Left cardiac atrium (tissue), 4 donors: ENCODE measurements around the gene NFATC1. TPM values are rescaled to one million over a fixed set of nuclear protein-coding genes. Genes with fewer than 3 reads are reported as not detected.
A peak's percentile ranks its signal among the peaks of the same experiment; 100 is the strongest.

Experiments
- ATAC-seq, 2 donors: fragments of 200-7000 bp; cut with Tn5 transposase; one replicate each; pipeline ENCODE4 v1.9.1; 2020; ENCODE audit warnings: mild to moderate bottlenecking in 2 of 2, moderate library complexity in 2 of 2
- DNase-seq: peaks from one replicate; pipeline ENCODE4 v3.0.0-alpha.2; 2020
- intact Hi-C, 2 donors: fragments of 100-400 bp; cut with DNase I; formaldehyde crosslinking; loops; one replicate each; pipeline versions ENCODE4 v1.14.1 to v1.15.1; 2022 to 2023
- total RNA-seq, 2 donors: library from RNA; stranded (reverse); fragmentation: NEBNext Ultra II Directional; extraction: Animal tissue kit (Norgen Biotek cat#: 25700); gene quantifications; one replicate each; pipeline ENCODE4 v1.2.1, GENCODE V29; 2021
- donor health status: DM: no; HTN: yes; CAD: no.
- donor health status: DM: no; HTN: yes; CAD: no; lungs with severe emphysema.
- donor health status: DM: yes; HTN: yes; CAD: no.
- donor health status: Dilated cardiomyopathy.

Gene NFATC1
- total RNA-seq, 2 donors from 2014 or later: 17.1 to 18.9 TPM

- intact Hi-C loops: no loop called here
- no peak for DNase-seq
- ATAC-seq: no peak
Measured at GRCh38 chr18:79447703-79448367, 52.1 kb downstream of the NFATC1 start.

DNA sequence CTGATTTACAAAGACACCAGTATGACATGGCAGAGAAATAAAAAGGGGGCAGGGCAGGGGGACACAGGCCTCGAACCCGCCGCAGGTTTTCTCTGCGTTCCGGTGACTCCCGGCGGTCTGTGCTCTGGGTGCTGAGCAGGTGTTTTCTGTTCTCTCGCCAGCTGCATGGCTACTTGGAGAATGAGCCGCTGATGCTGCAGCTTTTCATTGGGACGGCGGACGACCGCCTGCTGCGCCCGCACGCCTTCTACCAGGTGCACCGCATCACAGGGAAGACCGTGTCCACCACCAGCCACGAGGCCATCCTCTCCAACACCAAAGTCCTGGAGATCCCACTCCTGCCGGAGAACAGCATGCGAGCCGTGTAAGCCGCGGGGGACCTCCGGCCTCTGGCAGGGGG lies 52.9 kb downstream of the NFATC1 start:
- intact Hi-C loops: no loop called here
- DNase-seq (no peak), ATAC-seq (no peak)

DNA sequence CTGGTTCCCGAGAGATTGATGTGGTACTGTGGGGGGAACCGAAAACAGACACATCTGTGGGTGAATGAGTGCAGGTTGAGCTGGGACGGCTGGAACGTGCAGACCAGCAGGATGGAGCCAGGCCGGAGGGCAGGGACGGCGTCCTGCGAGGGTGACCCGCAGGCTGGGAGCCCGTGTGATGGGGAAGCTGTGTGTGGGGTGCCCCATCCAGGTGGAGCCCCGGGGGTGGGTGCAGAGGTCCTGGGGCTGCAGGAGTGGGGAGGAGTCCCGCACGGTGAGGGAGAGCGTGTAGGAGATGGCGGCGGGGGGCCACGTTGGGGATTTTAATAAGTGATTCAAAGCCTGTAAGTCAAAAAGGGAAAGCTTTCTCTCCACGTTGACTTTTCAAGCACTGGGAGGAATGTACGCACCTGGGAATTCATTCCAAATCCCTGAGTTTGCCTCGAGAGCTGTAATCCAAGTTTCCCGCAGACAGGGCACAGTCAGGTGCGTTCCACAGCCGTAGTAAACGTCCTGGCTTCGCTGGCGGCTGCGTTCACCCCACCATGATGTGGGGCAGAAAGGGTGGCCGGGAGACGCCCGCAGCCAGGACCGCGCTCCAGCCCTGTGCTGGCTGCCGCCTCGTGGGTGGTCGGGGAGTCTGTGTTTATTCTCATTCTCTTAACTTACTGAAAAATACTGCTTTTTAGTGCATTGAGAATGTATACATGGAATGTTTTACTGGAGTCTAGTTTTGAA lies 54.0 kb downstream of the NFATC1 start:
- ATAC-seq: no peak
- no peak for DNase-seq
- intact Hi-C loops: loop anchor here in 1 of 2 donors (5.0 kb wide), 1 partner anchor 47 kb away; no protein-coding TSS in a partner anchor

DNA sequence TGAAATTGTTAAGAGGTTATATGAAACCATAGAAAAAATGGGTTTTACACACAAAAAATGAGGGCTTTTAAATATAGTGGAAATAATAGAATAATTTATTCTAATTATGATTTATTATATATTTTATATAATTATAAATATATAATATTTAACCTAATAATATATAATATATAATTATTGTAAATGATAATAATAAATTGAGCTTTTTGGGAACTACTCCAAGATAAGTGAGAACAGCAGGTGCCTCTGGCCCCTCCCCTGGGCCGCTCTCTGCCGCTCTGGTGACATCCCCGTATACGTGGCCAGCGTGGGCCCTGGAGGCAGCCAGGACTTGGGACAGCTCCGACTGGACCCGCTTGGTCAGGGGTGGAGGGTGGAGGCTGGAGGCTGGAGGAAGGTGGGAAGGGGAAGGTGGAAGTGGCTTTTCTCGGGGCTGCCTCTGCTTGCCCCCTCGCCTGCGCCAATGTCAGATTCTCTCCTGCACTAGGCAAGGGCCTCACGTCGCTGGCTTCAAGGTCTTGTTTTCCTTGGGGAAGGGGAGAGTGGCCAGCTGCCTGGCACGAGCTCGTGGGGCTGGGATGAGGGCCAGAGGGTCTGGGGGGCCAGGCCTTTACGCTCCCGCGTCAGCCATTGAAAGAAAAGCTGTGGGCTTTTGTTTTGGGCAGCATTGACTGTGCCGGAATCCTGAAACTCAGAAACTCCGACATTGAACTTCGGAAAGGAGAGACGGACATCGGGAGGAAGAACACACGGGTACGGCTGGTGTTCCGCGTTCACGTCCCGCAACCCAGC lies 54.8 kb downstream of the NFATC1 start:
- DNase-seq: no peak
- intact Hi-C loops: loop anchor here in 1 of 2 donors (5.0 kb wide), 1 partner anchor 48 kb away; no protein-coding TSS in a partner anchor
- ATAC-seq: no peak

DNA sequence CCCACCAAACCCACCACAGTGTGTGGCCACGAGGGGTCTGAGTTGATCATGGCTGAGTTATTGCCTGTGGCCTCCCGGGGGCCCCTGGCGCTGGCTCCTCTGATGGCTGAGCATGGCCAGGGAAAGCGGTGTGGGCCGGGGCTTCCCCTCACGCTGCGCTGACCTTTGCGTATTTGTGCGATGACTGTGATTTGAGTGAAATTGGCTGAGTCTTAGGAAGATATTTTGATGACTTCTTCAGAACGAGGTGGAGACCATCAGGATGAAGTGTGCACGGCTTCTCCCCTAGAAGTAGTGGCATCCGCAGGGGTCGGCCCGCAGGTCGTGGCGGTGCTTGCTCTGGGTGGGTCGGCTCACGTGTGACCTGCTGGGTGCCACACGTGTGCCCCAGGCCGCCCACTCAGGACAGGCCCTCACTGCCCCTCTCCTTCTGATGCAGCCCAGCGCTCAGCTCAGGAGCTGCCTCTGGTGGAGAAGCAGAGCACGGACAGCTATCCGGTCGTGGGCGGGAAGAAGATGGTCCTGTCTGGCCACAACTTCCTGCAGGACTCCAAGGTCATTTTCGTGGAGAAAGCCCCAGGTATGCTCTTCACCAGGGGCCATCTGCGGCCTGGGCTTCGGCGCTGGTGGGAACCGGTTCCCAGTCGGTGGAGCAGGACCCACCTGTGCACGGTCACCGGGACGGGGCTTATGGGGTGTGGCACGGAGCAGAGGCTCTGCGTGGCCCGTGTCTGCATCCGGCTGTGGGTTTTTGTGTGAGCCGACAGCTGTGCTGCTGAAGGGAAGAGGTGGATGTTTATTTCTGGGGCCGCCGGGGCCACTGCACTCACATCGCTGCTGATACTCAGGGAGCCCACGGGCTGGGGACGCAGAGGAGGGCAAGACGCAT lies 55.8 kb downstream of the NFATC1 start:
- DNase-seq (no peak), ATAC-seq (no peak)
- intact Hi-C loops: loop anchor here in 1 of 2 donors (5.0 kb wide), 1 partner anchor 49 kb away; no protein-coding TSS in a partner anchor

DNA sequence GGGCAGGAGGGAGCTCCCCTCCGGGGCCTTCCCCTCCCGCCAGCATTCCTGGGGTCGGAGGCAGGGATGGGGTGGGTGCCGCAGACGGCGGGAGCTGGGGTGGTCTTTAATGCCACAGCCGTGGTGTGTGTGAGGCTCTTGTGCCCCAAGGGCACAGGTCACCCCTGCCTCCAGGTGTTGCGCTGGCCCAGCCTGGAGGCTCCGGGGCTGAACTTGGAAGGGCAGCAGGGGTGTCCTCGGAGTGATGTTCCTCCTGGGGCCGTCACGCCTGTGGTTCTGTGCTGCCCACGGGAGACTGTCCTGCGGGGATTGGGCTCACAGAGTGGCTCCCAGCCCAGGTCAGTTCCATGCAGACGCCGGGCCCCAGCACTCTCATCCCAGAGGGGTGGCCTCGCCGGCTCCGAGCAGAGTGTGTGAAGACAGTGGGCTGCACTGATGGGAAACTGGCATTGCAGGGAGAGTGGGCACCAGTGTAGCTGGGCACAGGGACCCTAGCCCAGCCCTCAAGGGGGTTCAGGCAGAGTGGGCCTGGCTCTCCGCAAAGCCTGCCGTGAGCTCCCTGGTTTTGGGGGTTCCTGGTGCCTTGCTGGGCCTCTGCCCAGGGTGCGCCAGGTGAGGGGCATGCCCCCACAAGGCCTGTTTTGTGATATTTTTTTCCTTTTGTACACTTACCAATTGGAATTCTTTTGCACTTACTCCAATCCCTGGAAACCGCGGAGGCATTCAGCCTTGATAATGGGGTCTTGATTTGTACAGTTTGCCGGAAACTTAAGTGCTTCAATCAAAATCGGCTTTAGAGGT lies 56.7 kb downstream of the NFATC1 start:
- intact Hi-C loops: loop anchor here in 1 of 2 donors (5.0 kb wide), 1 partner anchor 50 kb away; no protein-coding TSS in a partner anchor
- ATAC-seq: no peak
- DNase-seq: no peak

- DNase-seq (no peak), ATAC-seq (no peak)
- intact Hi-C loops: loop anchor here in 1 of 2 donors (5.0 kb wide), 1 partner anchor 51 kb away; no protein-coding TSS in a partner anchor
Measured at GRCh38 chr18:79452991-79453645, 57.4 kb downstream of the NFATC1 start.

GRCh38 chr18:79453816-79454735 lies 58.3 kb downstream of the NFATC1 start:
- ATAC-seq (peak; percentile 18 to 39), DNase-seq (peak; percentile 83)
- intact Hi-C loops: loop anchor here in 1 of 2 donors (5.0 kb wide), 1 partner anchor 52 kb away; no protein-coding TSS in a partner anchor

DNA sequence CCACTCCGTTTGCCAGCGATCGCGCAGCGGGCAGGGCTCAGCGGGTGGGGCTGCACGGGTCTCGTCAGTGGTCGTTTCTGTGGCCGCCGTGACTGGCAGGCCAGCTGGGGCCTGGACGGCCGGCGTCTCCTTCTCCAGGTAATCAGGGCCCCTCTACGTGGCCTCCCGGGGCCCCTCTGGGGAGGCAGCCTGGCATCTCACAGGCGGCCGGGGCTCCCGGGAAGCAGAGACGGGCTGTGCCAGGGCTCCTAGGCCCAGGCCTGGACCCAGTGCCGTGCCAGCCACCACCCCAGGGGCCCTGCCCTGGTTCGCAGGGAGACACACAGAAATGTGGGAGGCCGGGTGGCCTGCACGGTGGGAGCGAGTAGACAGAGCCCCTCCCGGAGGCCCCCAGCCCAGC lies 59.5 kb downstream of the NFATC1 start:
- intact Hi-C loops: loop anchor here in 1 of 2 donors (5.0 kb wide), 1 partner anchor 52 kb away; no protein-coding TSS in a partner anchor
- DNase-seq: no peak
- ATAC-seq: no peak

DNA sequence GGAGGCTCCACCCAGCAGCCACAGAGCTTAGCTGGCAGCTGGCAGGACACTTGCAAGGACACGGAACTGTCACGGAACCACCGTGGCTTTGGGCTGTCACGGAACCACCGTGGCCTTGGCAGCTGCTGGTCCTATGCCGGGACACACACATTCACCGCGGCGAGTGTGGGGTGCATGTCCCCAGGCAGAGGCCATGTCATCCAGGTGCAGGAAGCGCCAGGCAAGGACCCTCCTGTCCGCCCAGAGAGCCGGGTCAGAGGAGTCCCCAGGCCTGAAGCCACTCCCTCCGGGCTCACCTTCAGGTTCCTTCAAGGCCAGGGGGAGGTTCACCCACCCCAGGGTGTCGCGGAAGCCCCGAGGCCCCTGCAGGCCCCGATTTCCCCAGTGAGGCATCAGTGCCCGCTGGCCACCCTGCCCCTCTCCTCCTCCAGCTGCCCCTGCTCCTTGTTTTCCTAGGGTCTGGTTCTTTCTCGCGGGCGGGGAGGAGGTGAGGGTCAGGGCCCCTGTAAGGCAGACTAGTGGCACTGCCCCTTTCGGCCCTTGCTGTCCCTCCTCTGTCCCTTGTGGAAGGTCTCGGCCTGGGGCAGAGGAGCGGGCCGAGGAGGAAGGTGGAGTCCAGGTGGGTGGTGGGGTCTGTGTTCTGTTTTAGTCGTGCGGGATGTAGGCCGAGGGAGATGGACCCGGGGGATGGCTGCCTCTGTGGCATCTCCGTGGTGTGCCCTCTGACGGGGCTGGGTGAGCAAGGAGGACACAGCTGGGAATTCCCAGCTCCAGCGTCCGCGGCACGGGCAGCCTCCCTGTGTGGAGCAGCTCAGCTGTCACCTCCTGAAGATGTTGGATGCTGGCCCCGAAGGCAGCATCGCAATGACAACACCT lies 60.6 kb downstream of the NFATC1 start:
- no peak for ATAC-seq
- DNase-seq: no peak
- intact Hi-C loops: loop anchor here in 1 of 2 donors (5.0 kb wide), 1 partner anchor 51 kb away; no protein-coding TSS in a partner anchor

GRCh38 chr18:79457239-79457638 lies 61.5 kb downstream of the NFATC1 start:
- intact Hi-C loops: loop anchor here in 1 of 2 donors (5.0 kb wide), 1 partner anchor 50 kb away; no protein-coding TSS in a partner anchor
- DNase-seq (no peak), ATAC-seq (no peak)

DNA sequence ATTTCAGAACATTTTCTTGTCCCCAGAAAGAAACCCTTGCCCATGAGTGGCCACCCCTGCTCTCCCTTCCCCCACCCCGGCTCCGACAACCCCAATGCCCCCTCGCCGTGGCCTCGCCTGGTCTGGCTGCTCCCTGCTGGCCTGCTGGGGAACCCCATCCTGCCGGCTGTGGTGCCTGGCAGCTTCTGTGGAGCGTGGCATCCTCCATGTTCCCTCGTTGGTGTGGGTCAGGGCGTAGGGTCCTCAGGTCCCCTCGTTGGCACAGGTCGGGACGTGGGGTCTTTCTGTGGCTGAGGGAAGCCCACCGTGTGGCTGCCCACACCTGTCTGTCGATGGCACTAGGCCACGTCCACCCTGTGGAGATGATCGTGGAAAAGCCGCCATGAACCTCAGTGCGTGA lies 61.9 kb downstream of the NFATC1 start:
- intact Hi-C loops: loop anchor here in 1 of 2 donors (5.0 kb wide), 1 partner anchor 50 kb away; no protein-coding TSS in a partner anchor
- DNase-seq (no peak), ATAC-seq (no peak)

GRCh38 chr18:79458131-79458838 lies 62.6 kb downstream of the NFATC1 start:
- peak; percentile 88 for DNase-seq
- intact Hi-C loops: loop anchor here in 1 of 2 donors (5.0 kb wide), 1 partner anchor 49 kb away; no protein-coding TSS in a partner anchor
- peak; percentile 83 to 89 for ATAC-seq
